ENCODE measurements around the gene TRPM2. TPM values are rescaled to one million over a fixed set of nuclear protein-coding genes. Genes with fewer than 3 reads are reported as not detected.
A peak's percentile ranks its signal among the peaks of the same experiment; 100 is the strongest.
"Not testable (repeated sequence)": the region's sequence is repeated elsewhere in the genome, so short reads cannot be mapped to it uniquely, and the experiment has no call there.

Gene TRPM2
- polyA plus RNA-seq, 5 donors: 0.93 to 2.4 (median 1.6) TPM

- no peak for DNase-seq
Observed at GRCh38 chr21:44334329-44335030, 18.9 kb upstream of the TRPM2 start.

DNA sequence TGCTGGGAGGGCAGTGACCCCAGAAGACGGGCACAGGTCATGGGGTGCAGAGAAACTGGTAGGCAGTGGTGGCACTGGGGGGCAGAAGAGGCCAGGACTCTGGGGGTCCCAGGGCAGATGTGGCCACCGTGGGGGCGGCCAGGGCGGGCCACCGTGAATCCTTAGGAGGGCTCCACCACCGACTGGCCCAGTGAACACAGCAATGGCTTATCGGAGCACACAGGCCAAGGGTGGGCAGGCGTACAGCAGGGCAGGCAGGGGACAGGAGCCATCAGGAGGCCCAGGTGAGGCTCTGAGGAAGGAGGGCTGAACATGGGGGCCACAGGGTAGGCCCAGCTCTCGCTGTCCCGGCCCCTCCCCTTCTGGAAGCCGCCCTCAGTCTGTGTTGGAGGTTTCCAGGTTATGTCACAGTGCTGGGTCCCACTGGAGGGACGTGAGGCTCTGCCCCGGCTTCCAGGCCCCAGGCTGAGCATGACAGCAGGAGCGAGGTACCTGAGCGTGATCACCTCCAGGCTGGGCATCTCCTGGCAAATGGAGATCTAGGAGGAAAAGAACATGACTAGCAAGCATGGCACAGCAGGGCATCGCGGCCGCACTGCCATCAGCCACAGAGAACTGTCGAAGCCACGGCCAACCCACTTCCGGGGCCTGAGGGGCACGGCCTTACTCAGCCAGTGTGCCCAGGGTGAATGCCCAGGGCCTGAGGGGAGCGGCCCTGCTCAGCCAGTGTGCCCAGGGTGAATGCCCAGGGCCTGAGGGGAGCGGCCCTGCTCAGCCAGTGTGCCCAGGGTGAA lies 18.0 kb upstream of the TRPM2 start:
- DNase-seq: no peak

DNA sequence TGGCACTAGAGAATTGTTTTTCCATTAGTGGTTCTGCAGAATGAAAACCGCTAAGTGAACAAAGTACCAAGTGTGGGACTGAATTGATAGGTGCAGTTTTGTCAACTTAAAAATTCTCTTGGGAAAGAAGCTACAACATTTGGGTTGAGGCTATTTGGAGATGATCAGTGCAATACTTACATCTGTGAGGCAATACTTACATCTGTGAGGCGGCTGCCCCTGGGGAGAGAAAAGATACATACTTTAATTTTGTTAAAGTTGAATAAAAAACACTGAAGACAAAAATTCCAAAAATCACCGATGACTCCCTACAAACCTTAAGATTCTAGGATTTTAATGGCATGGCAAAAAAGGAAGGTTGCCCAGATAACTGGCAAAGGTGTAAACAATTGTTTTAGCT lies 16.0 kb upstream of the TRPM2 start:
- DNase-seq: no peak

DNA sequence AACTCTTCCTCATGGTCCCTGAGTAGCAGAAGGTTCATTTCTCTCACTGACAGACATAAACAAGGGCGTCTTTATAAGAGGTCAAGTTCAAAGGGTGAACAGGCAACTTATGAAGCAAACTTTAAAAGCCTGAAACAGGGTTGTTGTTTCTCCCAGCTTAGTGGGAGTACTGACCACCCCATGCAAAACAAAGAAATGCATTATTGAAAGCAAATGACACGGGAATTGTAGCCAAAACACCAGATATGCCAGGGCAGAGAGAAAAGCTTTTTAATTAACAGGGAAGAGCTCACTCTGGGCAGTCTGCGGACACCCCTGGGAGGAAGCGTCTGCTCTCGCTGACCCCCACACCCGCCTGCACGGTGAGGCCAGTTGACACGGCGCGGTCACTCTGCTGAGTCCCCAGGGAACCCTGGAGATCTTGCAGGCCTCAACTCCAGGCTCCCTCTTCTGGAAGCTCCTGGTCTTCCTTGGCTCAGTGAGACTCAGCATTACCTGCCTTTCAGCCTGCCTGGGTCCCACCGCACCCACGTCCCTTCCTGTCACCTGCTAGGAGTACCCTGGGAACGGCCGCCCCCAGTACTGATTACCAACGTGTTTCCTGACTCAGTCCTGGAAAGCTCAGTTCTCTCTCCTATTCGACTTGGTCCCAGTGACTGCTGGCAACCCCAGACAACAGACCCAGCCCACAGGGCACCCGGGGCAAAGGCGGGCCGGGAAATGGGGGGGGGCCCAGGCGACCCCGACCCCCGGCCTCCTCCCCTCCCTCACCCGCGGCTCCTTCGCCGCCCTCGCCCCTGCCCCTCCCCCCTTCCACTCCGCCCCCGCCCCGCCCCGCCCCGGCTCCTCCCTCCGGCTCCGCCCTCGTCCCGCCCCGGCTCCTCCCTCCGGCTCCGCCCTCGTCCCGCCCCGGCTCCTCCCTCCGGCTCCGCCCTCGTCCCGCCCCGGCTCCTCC lies 15.2 kb upstream of the TRPM2 start:
- peak; percentile 57 to 64 for DNase-seq

DNA sequence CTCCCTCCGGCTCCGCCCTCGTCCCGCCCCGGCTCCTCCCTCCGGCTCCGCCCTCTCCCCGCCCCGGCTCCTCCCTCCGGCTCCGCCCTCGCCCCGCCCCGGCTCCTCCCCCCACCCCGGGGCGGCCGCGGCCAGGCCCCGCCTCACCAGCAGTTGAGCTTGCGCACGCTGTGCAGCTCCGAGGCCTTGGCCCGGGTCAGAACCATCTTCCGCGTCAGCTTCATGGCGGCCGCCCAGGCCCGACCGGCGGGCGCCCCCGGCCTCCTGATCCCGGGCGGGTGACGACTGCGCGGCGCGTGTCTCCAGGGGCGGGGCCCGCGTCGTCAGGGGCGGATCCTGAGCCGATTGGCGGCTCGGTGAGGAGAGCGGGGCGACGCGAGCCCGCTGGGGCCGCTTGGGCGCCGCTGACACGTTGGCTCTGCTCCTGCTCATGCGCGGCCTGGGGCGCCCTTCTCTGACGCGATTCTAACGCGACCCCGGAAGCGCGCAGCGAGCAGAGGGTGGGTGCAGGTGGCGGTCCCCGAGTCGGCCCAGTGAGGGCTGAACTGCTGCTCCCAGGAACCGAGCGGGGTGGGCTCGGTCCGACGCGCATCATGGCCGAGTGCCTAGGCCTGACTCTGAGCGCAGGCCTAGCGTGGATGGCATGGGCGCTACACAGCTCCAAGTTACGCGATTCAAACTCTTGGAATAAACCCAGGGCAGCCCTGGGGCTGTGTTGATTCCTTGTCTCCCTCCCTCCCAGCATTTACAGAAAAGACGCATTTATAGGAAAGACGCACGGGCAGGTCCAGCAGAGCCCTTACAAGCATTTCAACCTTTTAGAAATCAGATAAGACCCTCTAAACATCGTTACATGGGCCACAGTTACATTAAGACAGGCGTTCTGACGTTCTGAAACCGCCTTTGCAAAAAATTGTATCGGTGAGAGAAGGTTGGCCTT lies 14.2 kb upstream of the TRPM2 start, which contains the start of gene CFAP410:
CFAP410 (minus strand) TSS at position 420 of the 940 bp plus-strand sequence; CDS start at position 224, 196 bp downstream.
- peak; percentile 95 to 96 for DNase-seq

GRCh38 chr21:44341726-44342458 lies 11.5 kb upstream of the TRPM2 start:
- DNase-seq: not testable (repeated sequence)

GRCh38 chr21:44342981-44343380 lies 10.4 kb upstream of the TRPM2 start:
- not testable (repeated sequence) for DNase-seq

GRCh38 chr21:44344541-44345183 lies 8.8 kb upstream of the TRPM2 start:
- no peak for DNase-seq

DNA sequence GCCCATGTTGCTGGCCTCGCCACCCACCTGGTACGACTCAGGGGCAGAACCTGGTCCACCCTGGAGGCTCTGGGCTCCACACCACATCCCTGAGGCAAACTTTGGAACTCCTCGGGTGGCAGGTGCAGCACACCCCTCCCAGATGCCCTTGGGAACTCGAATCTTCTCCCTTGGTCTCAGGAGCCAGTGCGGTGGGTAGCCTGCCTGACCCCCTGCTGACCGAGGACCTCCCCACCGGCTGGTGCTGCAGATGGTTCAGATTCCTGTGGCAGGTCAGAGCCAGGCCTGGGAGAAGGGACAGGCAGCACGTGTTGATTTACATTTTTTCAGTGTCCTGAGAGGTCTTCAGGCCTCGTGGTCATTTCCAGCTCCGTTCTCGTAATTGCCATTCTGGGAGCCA lies 7.9 kb upstream of the TRPM2 start:
- no peak for DNase-seq

DNA sequence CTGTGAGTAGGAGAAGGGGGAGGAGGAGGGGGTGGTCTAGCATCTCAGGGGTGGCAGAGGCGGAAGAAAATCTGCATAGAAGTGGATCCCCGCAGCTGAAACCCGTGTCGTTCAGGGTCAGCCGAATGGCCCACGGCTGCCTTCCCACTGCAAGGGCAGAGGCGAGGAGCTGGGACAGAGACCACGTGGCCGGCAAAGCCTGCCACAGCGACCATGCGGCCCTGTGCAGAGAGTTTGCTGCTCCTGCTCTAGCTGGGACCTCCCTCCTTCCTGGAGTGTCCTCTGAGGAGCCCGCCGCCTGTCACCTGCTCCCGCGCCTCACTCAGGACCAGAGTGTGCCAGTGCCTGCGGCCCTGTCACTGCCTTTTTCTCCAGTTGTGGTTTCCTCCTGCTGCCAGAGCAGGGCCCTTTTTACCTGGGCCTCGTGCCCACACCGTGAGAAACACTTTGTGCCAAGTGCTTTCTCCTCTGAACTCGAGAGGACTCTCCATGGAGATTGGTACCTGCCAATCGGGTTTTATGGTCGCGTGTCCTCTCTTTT lies 5.4 kb upstream of the TRPM2 start:
- DNase-seq: peak in 1 of 2 donors; percentile 19

- DNase-seq: no peak
Observed at GRCh38 chr21:44348861-44349260, 4.6 kb upstream of the TRPM2 start.

DNA sequence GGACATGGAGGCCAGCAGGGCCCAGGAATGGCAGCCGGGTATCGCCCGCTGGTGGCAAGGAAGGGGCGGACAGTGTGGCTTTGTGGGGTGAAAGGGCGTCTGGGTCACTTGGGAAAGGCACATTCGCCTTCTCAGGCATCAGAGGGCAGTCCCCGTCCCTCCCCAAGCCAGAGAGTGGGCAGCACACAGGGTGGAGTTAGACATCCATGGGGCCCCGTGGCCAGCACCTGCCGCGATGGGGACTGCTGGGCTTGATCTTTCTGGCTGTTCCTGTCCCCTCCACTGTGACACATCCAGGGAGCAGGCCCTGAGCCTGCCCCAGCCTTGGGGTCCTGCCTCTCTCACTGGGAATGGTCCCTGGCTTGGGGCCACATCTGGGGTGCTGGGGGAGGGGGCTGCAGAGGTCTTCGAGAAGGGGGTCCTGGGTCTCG lies 4.0 kb upstream of the TRPM2 start:
- no peak for DNase-seq

DNA sequence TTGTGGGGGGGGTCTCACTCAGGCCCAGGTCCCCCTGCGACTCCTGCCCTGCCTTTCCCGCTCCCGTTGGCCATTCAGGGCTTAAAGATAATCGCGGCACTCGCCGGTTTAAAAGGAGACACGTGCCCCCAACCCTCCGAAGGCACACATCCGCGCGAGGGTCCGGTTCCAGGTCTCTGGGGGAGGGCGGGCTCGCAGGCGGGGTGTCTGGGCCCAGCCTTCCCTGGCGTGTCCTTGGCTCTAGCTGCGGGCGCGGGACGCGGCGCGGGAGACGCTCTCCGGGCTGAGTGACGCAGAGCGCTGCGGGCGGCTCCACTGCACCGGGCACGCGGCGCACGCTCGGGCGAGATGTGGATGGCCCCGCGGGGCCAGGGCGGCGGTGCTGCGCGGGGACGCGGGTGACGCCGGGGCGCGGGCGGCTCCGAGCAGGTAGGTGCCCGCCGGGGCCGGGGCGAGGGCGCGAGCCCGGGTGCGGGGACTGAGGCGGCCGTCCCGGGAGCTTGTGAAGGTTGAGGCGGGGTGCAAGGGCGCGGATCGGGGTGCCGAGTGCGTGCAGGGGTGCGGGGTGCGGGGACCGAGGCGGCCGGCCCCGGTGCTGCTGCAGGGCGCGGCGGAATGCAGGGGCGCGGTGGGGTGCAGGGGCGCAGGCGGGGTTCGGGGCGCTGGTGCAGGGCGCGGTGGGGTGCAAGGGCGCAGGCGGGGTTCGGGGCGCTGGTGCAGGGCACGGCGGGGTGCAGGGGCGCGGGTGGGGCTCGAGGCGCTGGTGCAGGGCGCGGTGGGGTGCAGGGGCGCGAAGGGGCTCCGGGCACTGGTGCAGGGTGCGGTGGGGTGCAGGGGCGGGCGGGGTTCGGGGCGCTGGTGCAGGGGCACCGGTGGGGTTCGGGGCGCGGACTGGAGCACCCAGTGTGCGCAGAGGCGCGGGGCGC lies 3.3 kb upstream of the TRPM2 start:
- DNase-seq: no peak

- DNase-seq: no peak
Observed at GRCh38 chr21:44350773-44351481, 2.5 kb upstream of the TRPM2 start.

DNA sequence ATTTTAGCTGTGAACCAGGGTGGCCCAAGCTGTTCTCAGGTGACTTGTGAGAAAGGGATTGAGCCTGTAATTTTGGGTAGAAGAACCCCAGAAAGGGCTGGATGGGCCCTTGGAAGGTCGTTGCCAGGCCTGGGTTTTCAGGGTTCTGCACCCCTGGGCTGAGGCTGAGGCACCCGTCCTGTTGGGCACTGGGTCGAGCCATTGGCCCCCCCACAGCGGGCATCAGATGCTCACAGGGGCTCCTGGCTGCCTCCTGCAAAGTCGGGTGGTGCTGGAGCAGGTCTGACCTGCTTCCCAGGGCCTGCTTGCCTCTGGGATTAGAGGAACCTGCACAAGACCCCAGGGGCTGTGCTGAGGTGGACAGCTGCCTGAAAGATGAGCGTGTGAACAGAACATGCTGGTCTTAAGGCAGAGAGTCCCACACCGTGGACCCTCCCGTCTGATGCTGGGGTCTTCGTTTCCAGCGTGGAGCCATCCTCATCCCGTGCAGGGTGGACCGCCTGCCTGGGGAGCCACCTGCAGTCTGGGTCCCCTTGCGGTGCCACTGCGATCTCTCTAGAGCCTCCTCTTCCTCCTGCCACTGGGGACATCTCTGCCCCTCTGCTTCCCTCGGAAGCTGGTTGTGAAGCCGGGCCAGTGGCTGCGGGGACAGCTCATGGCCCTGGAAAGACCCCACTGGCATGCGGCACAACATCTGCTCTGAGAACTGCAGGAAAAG lies 1.7 kb upstream of the TRPM2 start:
- DNase-seq: no peak

DNA sequence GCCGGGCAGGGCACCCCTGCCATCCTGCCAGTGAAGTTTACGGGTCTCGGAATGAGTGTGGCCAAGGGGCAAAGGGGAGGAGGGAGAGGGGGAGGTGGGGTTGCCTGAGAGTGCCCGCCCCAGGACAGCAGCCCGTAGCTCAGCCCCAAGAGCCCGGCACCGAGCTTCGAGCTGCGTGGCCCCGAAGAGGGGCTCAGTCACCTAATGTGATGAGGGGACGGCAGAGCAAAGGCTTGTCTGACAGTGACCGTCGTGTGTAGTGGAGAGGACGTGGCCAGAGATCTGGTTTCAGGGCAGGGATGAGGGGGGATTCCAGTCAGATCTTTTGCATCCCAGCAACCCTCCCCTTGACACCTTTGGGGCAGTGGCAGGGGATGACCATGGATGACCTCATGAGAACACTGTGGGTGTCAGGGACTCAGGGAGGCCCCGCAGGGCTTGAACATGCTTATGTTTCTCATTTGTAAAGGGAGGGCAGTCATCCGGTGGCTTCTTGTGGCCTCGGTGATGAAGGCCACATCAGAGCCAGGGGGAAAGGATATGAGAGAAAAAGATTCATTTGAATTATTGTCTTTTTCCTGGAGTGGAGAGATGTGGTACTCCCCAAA lies 1.1 kb upstream of the TRPM2 start:
- DNase-seq: no peak
